CD4-positive, alpha-beta T cell treated with Interleukin-4 for 4 hours (primary cell): ENCODE measurements around the gene DMRTB1.
"Not testable (repeated sequence)": the region's sequence is repeated elsewhere in the genome, so short reads cannot be mapped to it uniquely, and the experiment has no call there.

Experiments
- DNase-seq: peaks from one replicate; pipeline ENCODE4 v3.0.0-alpha.2; 2020

Gene DMRTB1

GRCh38 chr1:53459321-53460175, at the start of gene DMRTB1:
Gene DMRTB1, plus strand, starts transcription at chr1:53459399. Its CDS starts 55 bp downstream, at chr1:53459454.
- DNase-seq: no peak

GRCh38 chr1:53409695-53410094, 49.5 kb upstream of the DMRTB1 start:
- no peak for DNase-seq

- peak; percentile 52 for DNase-seq
Observed at GRCh38 chr1:53410100-53410541, 49.1 kb upstream of the DMRTB1 start.

- DNase-seq: no peak
Observed at GRCh38 chr1:53410701-53411100, 48.5 kb upstream of the DMRTB1 start.

GRCh38 chr1:53411541-53412152, 47.6 kb upstream of the DMRTB1 start:
- DNase-seq: peak; percentile 35

GRCh38 chr1:53412285-53413174, 46.7 kb upstream of the DMRTB1 start:
- DNase-seq: no peak

- peak; percentile 88 for DNase-seq
Observed at GRCh38 chr1:53413175-53414001, 45.8 kb upstream of the DMRTB1 start.

- no peak for DNase-seq
Observed at GRCh38 chr1:53414632-53415031, 44.6 kb upstream of the DMRTB1 start.

GRCh38 chr1:53415432-53415831, 43.8 kb upstream of the DMRTB1 start:
- no peak for DNase-seq

GRCh38 chr1:53416269-53416813, 42.9 kb upstream of the DMRTB1 start:
- no peak for DNase-seq

GRCh38 chr1:53417074-53417511, 42.1 kb upstream of the DMRTB1 start:
- no peak for DNase-seq

- DNase-seq: no peak
Observed at GRCh38 chr1:53419034-53419433, 40.2 kb upstream of the DMRTB1 start.

GRCh38 chr1:53420341-53420740, 38.9 kb upstream of the DMRTB1 start:
- no peak for DNase-seq

- no peak for DNase-seq
Observed at GRCh38 chr1:53421208-53421607, 38.0 kb upstream of the DMRTB1 start.

- DNase-seq: no peak
Observed at GRCh38 chr1:53430261-53430660, 28.9 kb upstream of the DMRTB1 start.

GRCh38 chr1:53430779-53431178, 28.4 kb upstream of the DMRTB1 start:
- no peak for DNase-seq

- DNase-seq: no peak
Observed at GRCh38 chr1:53431244-53431643, 28.0 kb upstream of the DMRTB1 start.

GRCh38 chr1:53431805-53432565, 27.2 kb upstream of the DMRTB1 start:
- DNase-seq: no peak

GRCh38 chr1:53432611-53433010, 26.6 kb upstream of the DMRTB1 start:
- DNase-seq: no peak

- not testable (repeated sequence) for DNase-seq
Observed at GRCh38 chr1:53434405-53435007, 24.7 kb upstream of the DMRTB1 start.

GRCh38 chr1:53435151-53435550, 24.0 kb upstream of the DMRTB1 start:
- no peak for DNase-seq
